ENCODE data around the gene STRN4. TPM values are rescaled to one million over a fixed set of nuclear protein-coding genes. Genes with fewer than 3 reads are reported as not detected.
A peak's percentile ranks its signal among the peaks of the same experiment; 100 is the strongest.
"Not testable (repeated sequence)": the region's sequence is repeated elsewhere in the genome, so short reads cannot be mapped to it uniquely, and the experiment has no call there.

The STRN4 gene
- total RNA-seq, 1 donor from 2014 or later: 116 TPM

GRCh38 chr19:46784262-46785053 lies 38.2 kb upstream of the STRN4 start:
- Mint-ChIP-seq H3K9me3 (no peaks in the 10 kb centered on the region), H3K36me3 (ENCODE audit: low read depth) (peaks cover 59% of the 10 kb centered on the region), H3K27me3 (ENCODE audit: insufficient read depth) (no peaks in the 10 kb centered on the region), H3K4me1 (ENCODE audit: low read depth) (peaks cover 50% of the 10 kb centered on the region), H3K4me3 (peak overlapping the region; percentile 95), H3K27ac (peak overlapping the region; percentile 92)
- peak; percentile 61 for DNase-seq (ENCODE audit: low spot score)
- intact Hi-C loops (cut with micrococcal nuclease): loop anchor here (1.0 to 10.0 kb wide), 4 partner anchors 27 to 328 kb away; partner anchors contain the start of genes CALM3 and ZC3H4

GRCh38 chr19:46783670-46784069 lies 37.4 kb upstream of the STRN4 start:
- intact Hi-C loops (cut with micrococcal nuclease): loop anchor here (1.0 to 10.0 kb wide), 2 partner anchors 26 to 311 kb away; no protein-coding TSS in a partner anchor
- Mint-ChIP-seq H3K4me1 (ENCODE audit: low read depth) (peaks cover 42% of the 10 kb centered on the region), H3K9me3 (no peaks in the 10 kb centered on the region), H3K27ac (peak overlapping the region; percentile 92), H3K4me3 (peak overlapping the region; percentile 95), H3K27me3 (ENCODE audit: insufficient read depth) (no peaks in the 10 kb centered on the region), H3K36me3 (ENCODE audit: low read depth) (peaks cover 66% of the 10 kb centered on the region)
- DNase-seq (ENCODE audit: low spot score): no peak

GRCh38 chr19:46782355-46783019 lies 36.2 kb upstream of the STRN4 start:
- H3K4me1 Mint-ChIP-seq (ENCODE audit: low read depth): peaks cover 46% of the 10 kb centered on the region
- no peak for DNase-seq (ENCODE audit: low spot score)
- peaks cover 78% of the 10 kb centered on the region for H3K36me3 Mint-ChIP-seq (ENCODE audit: low read depth)
- no peaks in the 10 kb centered on the region for H3K9me3 Mint-ChIP-seq
- H3K27me3 Mint-ChIP-seq (ENCODE audit: insufficient read depth): no peaks in the 10 kb centered on the region
- H3K27ac Mint-ChIP-seq: peak overlapping the region; percentile 69
- intact Hi-C loops (cut with micrococcal nuclease): loop anchor here (10.0 kb wide), 1 partner anchor 312 kb away; no protein-coding TSS in a partner anchor
- H3K4me3 Mint-ChIP-seq: peak overlapping the region; percentile 95

- peaks cover 59% of the 10 kb centered on the region for H3K36me3 Mint-ChIP-seq (ENCODE audit: low read depth)
- peaks cover 14% of the 10 kb centered on the region for H3K4me1 Mint-ChIP-seq (ENCODE audit: low read depth)
- intact Hi-C loops (cut with micrococcal nuclease); H3K27me3 Mint-ChIP-seq (ENCODE audit: insufficient read depth); DNase-seq (ENCODE audit: low spot score); H3K9me3 Mint-ChIP-seq; H3K4me3 Mint-ChIP-seq: not testable (repeated sequence)
- H3K27ac Mint-ChIP-seq: peak overlapping the region; percentile 29
Observed at GRCh38 chr19:46777956-46778645, 31.9 kb upstream of the STRN4 start.

- Mint-ChIP-seq H3K9me3 (no peaks in the 10 kb centered on the region), H3K27ac (no peak overlapping the region), H3K4me3 (no peak overlapping the region), H3K36me3 (ENCODE audit: low read depth) (peaks cover 53% of the 10 kb centered on the region), H3K27me3 (ENCODE audit: insufficient read depth) (no peaks in the 10 kb centered on the region), H3K4me1 (ENCODE audit: low read depth) (peaks cover 9% of the 10 kb centered on the region)
- intact Hi-C loops (cut with micrococcal nuclease): no loop called here
- no peak for DNase-seq (ENCODE audit: low spot score)
Observed at GRCh38 chr19:46776927-46777911, 31.0 kb upstream of the STRN4 start.

GRCh38 chr19:46775642-46776258 lies 29.5 kb upstream of the STRN4 start:
- H3K4me1 Mint-ChIP-seq (ENCODE audit: low read depth): peaks cover 9% of the 10 kb centered on the region
- DNase-seq (ENCODE audit: low spot score): no peak
- H3K9me3 Mint-ChIP-seq: no peaks in the 10 kb centered on the region
- intact Hi-C loops (cut with micrococcal nuclease): no loop called here
- H3K27ac Mint-ChIP-seq: no peak overlapping the region
- no peak overlapping the region for H3K4me3 Mint-ChIP-seq
- peaks cover 45% of the 10 kb centered on the region for H3K36me3 Mint-ChIP-seq (ENCODE audit: low read depth)
- H3K27me3 Mint-ChIP-seq (ENCODE audit: insufficient read depth): no peaks in the 10 kb centered on the region

GRCh38 chr19:46773018-46773399 lies 26.8 kb upstream of the STRN4 start:
- no peak overlapping the region for H3K4me3 Mint-ChIP-seq
- no peak for DNase-seq (ENCODE audit: low spot score)
- H3K9me3 Mint-ChIP-seq: no peaks in the 10 kb centered on the region
- H3K4me1 Mint-ChIP-seq (ENCODE audit: low read depth): peaks cover 9% of the 10 kb centered on the region
- no peak overlapping the region for H3K27ac Mint-ChIP-seq
- H3K27me3 Mint-ChIP-seq (ENCODE audit: insufficient read depth): no peaks in the 10 kb centered on the region
- intact Hi-C loops (cut with micrococcal nuclease): no loop called here
- H3K36me3 Mint-ChIP-seq (ENCODE audit: low read depth): peaks cover 30% of the 10 kb centered on the region

GRCh38 chr19:46772170-46773017 lies 26.1 kb upstream of the STRN4 start:
- DNase-seq (ENCODE audit: low spot score): no peak
- intact Hi-C loops (cut with micrococcal nuclease): no loop called here
- H3K27me3 Mint-ChIP-seq (ENCODE audit: insufficient read depth): no peaks in the 10 kb centered on the region
- H3K36me3 Mint-ChIP-seq (ENCODE audit: low read depth): peaks cover 25% of the 10 kb centered on the region
- H3K4me3 Mint-ChIP-seq: no peak overlapping the region
- H3K27ac Mint-ChIP-seq: no peak overlapping the region
- H3K9me3 Mint-ChIP-seq: no peaks in the 10 kb centered on the region
- H3K4me1 Mint-ChIP-seq (ENCODE audit: low read depth): peaks cover 4% of the 10 kb centered on the region

GRCh38 chr19:46768746-46769145 lies 22.5 kb upstream of the STRN4 start:
- H3K27ac Mint-ChIP-seq; DNase-seq (ENCODE audit: low spot score); H3K4me1 Mint-ChIP-seq (ENCODE audit: low read depth); H3K27me3 Mint-ChIP-seq (ENCODE audit: insufficient read depth); intact Hi-C loops (cut with micrococcal nuclease); H3K36me3 Mint-ChIP-seq (ENCODE audit: low read depth); H3K4me3 Mint-ChIP-seq; H3K9me3 Mint-ChIP-seq: not testable (repeated sequence)

GRCh38 chr19:46766569-46767317 lies 20.5 kb upstream of the STRN4 start:
- Mint-ChIP-seq H3K36me3 (ENCODE audit: low read depth) (peaks cover 2% of the 10 kb centered on the region), H3K4me1 (ENCODE audit: low read depth) (peaks cover 6% of the 10 kb centered on the region), H3K4me3 (no peak overlapping the region), H3K9me3 (no peaks in the 10 kb centered on the region), H3K27ac (no peak overlapping the region), H3K27me3 (ENCODE audit: insufficient read depth) (no peaks in the 10 kb centered on the region)
- peak; percentile 46 for DNase-seq (ENCODE audit: low spot score)
- intact Hi-C loops (cut with micrococcal nuclease): no loop called here

Measured in activated T-helper 1 cell treated with anti-CD3 and anti-CD28 coated beads, Interleukin-12 subunit alpha, Interleukin-12 subunit beta, Interleukin-2, Interleukin-4 antibody, amounts not matched to agents 30 ng/mL and 10 ng/mL and 1 ng/mL, durations not matched to agents 14 hours and 24 hours and 36 hours (primary cell).